OCI-LY3 (cell line): ENCODE data around the gene KLHL29.

Experiments used
- H2AFZ ChIP-seq: fragments of 200-600, 300-600 bp; shearing (Covaris generic); 2 replicates; pipeline ENCODE4 v1.6.0; 2014; ENCODE audit warnings: antibody characterized with exemption, low read depth, low read length
- H3K27ac ChIP-seq: fragments of 200-600, 300-600 bp; sonication (generic); 2 replicates; pipeline ENCODE4 v1.5.1; 2014; ENCODE audit warnings: mild to moderate bottlenecking, low read length, moderate library complexity, mixed read lengths
- H3K27me3 ChIP-seq: fragments of 200-600, 300-600 bp; sonication (generic); 2 replicates; pipeline ENCODE4 v1.6.1; 2014; ENCODE audit warnings: low read depth, low read length, mixed read lengths
- H3K36me3 ChIP-seq: fragments of 200-600, 300-600 bp; sonication (generic); replicated peaks from 2 replicates; pipeline ENCODE3; 2014; ENCODE audit warnings: low read depth, low read length, mixed read lengths
- H3K4me1 ChIP-seq: fragments of 300-600, 200-600 bp; sonication (generic); 2 replicates; pipeline ENCODE4 v1.6.1; 2014; ENCODE audit warnings: low read length, mixed read lengths
- H3K4me2 ChIP-seq: fragments of 200-600, 300-600 bp; sonication (generic); 2 replicates; pipeline ENCODE4 v1.6.1; 2014; ENCODE audit warnings: low read length, mixed read lengths
- H3K4me3 ChIP-seq: fragments of 300-600, 200-600 bp; sonication (generic); 2 replicates; pipeline ENCODE4 v1.5.1; 2014; ENCODE audit warnings: antibody characterized with exemption, mild to moderate bottlenecking, low read length, moderate library complexity
- H3K79me2 ChIP-seq: fragments of 300-600, 200-600 bp; shearing (Covaris generic); 2 replicates; pipeline ENCODE4 v1.6.1; 2014; ENCODE audit warnings: mild to moderate bottlenecking, low read length, mixed read lengths
- H3K9ac ChIP-seq: fragments of 300-600, 200-600 bp; shearing (Covaris generic); 2 replicates; pipeline ENCODE4 v1.6.0; 2014; ENCODE audit warnings: mild to moderate bottlenecking, low read length, moderate library complexity
- H3K9me3 ChIP-seq: fragments of 200-600, 300-600 bp; shearing (Covaris generic); 2 replicates; pipeline ENCODE4 v1.6.1; 2014; ENCODE audit warnings: low read length, mixed read lengths; ENCODE audit not compliant: insufficient read depth
- H4K20me1 ChIP-seq: fragments of 200-600, 300-600 bp; sonication (generic); 2 replicates; pipeline ENCODE4 v1.6.1; 2016; ENCODE audit warnings: low read length, mixed read lengths; ENCODE audit not compliant: insufficient read depth
- EZH2phosphoT487 ChIP-seq: fragments of 200-600 bp; shearing (Covaris generic); IDR thresholded peaks from 2 replicates; pipeline ENCODE4 v1.6.1; 2018; ENCODE audit warnings: antibody characterized with exemption, mixed run types, low read depth
- TF ChIP-seq, protein P1 (sequence below): fragments of 200-600, 300-600 bp; sonication (generic); IDR thresholded peaks from 2 replicates; pipeline ENCODE4 v1.5.1; 2014; ENCODE audit warnings: antibody characterized with exemption, low read length, low read depth

KLHL29 gene

DNA sequence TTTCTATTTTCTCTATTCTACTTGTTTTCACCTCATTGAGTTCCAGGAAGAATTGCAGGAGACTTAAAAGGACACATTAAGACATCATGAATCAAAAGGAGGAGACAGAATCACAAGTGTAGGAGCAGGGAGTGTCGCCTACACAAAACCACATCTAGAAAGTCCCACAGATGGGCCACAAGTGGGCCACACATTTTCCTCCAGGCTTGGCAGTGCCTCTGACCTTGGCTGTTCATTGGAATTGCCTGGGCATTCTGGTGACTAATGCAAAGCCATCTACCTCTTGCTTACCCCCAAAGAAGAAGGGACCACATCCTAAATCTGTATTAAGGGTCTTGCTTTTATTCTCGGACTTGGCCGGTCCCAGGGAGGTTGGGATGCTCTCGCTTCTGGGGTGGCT is 103.6 kb downstream of the KLHL29 start:
- Histone ChIP-seq H3K36me3 (no peaks in the 10 kb centered on the region), H3K4me2 (no peak overlapping the region), H4K20me1 (no peaks in the 10 kb centered on the region), H3K27ac (no peak overlapping the region), H3K9me3 (no peaks in the 10 kb centered on the region), H3K79me2 (no peaks in the 10 kb centered on the region), H3K4me3 (no peak overlapping the region), H2AFZ (no peak overlapping the region), H3K9ac (no peak overlapping the region), H3K4me1 (no peaks in the 10 kb centered on the region), H3K27me3 (no peaks in the 10 kb centered on the region)
- no peak for TF ChIP-seq EZH2phosphoT487
- TF ChIP-seq, protein P1, sequence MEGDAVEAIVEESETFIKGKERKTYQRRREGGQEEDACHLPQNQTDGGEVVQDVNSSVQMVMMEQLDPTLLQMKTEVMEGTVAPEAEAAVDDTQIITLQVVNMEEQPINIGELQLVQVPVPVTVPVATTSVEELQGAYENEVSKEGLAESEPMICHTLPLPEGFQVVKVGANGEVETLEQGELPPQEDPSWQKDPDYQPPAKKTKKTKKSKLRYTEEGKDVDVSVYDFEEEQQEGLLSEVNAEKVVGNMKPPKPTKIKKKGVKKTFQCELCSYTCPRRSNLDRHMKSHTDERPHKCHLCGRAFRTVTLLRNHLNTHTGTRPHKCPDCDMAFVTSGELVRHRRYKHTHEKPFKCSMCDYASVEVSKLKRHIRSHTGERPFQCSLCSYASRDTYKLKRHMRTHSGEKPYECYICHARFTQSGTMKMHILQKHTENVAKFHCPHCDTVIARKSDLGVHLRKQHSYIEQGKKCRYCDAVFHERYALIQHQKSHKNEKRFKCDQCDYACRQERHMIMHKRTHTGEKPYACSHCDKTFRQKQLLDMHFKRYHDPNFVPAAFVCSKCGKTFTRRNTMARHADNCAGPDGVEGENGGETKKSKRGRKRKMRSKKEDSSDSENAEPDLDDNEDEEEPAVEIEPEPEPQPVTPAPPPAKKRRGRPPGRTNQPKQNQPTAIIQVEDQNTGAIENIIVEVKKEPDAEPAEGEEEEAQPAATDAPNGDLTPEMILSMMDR, result no peak

DNA sequence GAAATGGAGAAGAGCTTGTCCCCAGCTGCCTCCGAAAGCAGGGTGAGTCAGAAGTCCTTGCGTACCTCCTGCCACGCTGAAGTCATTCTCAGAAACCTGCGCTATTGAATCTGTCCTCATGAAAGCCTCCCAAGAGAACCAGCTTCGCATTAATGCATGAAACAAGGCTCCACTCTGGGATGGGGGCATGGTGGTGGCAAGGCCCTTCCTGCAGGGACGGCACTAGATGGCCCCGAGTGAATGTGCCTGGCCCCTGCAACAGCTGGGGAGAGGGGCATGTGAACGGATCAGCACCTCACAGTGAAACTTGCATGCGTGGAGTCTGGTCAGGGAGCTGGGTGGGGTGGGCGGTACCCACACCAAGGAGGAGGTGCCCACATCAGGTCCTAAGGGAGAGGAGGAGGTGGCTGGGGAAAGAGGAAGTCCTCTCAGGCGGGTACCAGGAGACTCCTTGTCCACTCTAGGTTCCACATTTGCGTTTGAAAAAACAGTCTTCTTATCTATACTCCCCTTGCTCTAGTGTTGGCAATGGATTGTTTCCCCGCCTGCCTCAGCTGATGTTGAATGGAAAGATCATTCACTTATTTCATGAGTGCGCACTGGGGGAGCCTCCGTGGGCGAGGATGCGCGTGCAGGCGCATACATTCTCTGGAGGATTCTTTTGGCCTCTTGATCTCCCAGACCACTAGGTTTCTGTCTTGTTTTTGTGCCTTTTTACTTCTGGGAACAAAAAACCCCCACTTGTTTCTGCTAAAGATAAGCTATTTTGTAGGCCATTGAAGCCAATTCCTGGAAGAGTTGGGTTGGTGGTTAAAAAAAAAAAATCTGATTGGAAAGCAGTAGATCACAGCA is 104.7 kb downstream of the KLHL29 start:
- Histone ChIP-seq H2AFZ (no peak overlapping the region), H4K20me1 (no peaks in the 10 kb centered on the region), H3K4me2 (no peak overlapping the region), H3K4me1 (no peaks in the 10 kb centered on the region), H3K4me3 (no peak overlapping the region), H3K9ac (no peak overlapping the region), H3K79me2 (no peaks in the 10 kb centered on the region), H3K27me3 (no peaks in the 10 kb centered on the region), H3K9me3 (no peaks in the 10 kb centered on the region), H3K27ac (no peak overlapping the region), H3K36me3 (no peaks in the 10 kb centered on the region)
- TF ChIP-seq, protein P1, result no peak
- TF ChIP-seq EZH2phosphoT487, result no peak

DNA sequence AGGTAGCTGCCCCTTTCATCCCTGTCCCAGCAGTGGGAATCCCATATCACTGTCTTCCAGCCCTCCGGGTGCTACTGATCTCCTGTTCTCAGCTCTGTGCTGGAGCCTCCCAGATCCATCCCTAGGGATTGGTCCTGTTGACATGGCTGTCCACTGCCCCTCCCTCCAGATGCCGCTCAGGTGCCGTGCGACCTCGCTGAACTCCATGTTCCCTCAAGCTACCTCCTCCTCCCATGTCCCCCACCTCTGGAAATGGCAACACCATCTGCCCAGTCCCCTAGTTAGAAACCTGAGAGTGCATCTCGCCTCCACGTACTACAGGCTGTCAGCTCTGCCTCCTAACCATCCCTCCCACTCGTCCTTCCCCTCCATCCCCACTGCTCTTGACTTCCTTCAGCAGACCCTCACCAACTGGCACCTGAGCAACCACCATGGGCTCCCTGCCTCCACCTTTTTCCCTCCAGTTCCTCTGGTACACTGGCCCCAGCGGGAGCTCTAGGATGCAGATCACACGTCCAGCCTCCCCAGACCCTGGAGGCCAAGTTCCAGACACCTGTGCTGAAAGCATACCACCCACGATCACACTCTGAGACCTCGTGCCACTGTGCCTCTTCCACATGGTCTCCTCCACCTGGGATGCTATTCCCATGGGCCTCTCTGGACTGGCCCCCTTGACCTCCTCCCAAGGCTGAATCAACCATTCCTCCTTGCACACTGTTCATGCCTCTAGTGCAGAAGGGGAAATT is 106.8 kb downstream of the KLHL29 start:
- Histone ChIP-seq H3K27me3 (no peaks in the 10 kb centered on the region), H4K20me1 (no peaks in the 10 kb centered on the region), H3K4me2 (no peak overlapping the region), H3K36me3 (no peaks in the 10 kb centered on the region), H3K4me3 (no peak overlapping the region), H3K27ac (no peak overlapping the region), H3K9ac (no peak overlapping the region), H3K4me1 (no peaks in the 10 kb centered on the region), H3K9me3 (no peaks in the 10 kb centered on the region), H3K79me2 (no peaks in the 10 kb centered on the region), H2AFZ (no peak overlapping the region)
- no peak for TF ChIP-seq EZH2phosphoT487
- TF ChIP-seq, protein P1, result no peak

DNA sequence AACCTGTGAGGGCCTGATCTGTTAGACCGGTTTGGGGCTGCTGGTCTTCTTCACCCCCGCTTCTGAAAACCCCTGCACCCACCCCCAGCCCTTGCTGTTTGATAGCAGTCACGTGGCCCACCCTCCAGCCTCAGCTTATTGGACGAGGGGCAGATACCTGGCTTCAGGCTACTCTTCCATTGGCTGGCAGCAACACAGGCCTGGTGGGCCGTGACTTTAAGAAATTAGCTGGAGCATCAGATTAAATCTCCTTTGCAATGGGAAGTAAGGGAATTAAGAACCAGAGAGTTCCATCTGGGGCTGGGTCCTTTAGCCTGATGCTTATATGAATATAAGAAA is 107.3 kb downstream of the KLHL29 start:
- no peaks in the 10 kb centered on the region for H3K36me3 ChIP-seq
- H3K9me3 ChIP-seq, result no peaks in the 10 kb centered on the region
- no peak for TF ChIP-seq EZH2phosphoT487
- TF ChIP-seq, protein P1, result no peak
- H4K20me1 ChIP-seq, result no peaks in the 10 kb centered on the region
- H3K4me2 ChIP-seq, result no peak overlapping the region
- no peaks in the 10 kb centered on the region for H3K79me2 ChIP-seq
- no peak overlapping the region for H3K4me3 ChIP-seq
- no peak overlapping the region for H2AFZ ChIP-seq
- H3K9ac ChIP-seq, result no peak overlapping the region
- H3K27ac ChIP-seq, result no peak overlapping the region
- no peaks in the 10 kb centered on the region for H3K27me3 ChIP-seq
- H3K4me1 ChIP-seq, result no peaks in the 10 kb centered on the region
